GM21825 (cell line): ENCODE results near the gene OSBPL2.

ENCODE experiments used
- ATAC-seq: cut with Tn5 transposase; IDR thresholded peaks from one replicate; pipeline ENCODE4 v1.9.1; 2021; ENCODE audit warnings: mild to moderate bottlenecking, moderate library complexity; ENCODE audit not compliant: unreplicated experiment

Gene OSBPL2

DNA sequence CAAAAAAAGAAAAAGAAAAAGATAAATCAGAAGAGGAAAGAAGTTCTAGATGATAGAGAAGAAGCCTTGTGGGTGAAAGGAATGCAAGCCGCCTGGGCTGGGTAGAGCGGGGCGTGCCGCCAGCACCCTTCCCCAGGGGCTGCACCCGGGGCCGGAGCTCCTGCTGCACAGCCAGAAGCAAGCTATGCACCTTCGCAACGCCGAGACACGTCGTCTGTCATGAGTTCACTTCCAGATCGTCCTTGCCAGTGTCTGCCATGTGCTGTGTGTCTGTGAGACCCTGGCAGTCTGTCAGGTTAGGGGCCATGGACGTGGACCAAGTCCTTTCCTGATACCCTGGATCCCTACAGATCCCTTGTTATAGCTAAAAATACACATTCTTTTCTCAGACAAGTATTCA, 38.9 kb downstream of the OSBPL2 start:
- ATAC-seq, result no peak

DNA sequence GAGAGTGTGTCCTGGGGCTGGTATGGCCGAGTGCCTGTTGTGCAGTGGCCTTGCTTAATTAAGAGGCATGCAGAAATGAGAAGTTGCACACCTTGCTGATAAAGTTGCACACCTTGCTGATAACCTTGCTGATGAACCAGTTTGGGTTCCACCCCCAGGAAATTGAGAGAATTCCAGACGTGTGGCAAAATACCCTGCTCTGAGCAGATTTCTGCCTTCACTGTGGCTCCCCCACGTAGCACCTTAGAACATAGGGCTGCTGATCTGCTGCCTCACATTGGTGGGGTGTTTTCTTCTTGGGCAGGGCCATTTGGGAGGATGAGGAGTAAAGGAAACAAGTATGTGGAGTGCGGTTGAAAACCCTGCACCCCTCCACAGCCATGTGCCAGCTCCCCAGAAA, 42.0 kb downstream of the OSBPL2 start:
- ATAC-seq, result no peak

DNA sequence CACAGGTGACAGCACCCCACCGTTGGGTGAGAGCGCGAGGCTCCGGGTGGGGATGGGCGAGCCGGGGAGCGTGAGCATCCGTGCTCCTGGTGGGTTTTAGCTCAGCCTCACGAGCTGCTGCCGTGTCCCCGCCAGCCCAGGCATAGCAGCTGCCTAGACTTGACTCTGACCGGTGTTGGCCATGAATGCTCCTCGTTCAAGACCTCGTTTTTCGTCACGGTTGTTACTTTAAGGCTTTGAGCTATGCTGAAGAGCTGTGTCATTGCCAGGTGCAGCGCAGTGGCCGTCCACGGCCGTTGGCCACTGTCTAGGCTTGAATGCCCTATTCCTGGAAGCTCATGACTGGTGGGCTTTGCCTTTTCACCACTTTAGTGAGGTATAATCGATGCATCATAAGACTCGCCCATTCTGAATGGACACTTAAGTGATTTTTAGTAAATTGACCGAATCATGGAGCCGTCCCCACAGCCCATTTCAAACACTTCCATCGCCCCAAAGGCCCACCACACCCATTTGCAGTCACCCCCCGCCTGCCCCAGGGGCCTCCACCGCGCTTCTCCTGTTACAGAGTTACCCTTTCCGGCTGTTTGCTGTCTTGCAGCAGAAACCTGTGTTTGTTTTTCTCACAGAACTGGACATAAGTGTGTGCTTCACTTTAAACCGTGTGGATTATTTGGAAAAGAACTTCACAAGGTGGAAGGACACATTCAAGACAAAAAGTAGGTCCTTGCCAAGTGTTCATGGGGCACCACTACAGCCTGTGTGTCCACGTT, 43.0 kb downstream of the OSBPL2 start:
- no peak for ATAC-seq

DNA sequence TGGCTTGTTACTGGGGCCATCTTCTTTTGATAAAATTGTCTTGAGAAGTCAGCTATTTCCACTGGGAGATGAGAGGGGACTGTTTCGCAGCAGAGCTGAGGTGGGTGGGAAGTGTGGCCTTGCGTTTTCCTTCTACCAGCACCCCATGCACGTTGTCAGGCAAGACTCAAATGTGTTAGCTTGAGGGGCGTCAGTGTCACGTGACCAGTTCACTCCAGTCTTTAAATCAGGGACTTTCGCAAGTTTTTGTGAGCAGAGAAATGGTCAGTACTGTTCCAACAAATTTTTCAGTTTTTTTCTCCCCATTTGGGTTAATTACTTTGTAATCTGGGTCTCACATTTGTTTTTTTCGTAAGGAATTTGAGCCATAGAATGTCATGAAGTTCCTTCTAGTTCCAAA, 43.8 kb downstream of the OSBPL2 start:
- ATAC-seq, result no peak

DNA sequence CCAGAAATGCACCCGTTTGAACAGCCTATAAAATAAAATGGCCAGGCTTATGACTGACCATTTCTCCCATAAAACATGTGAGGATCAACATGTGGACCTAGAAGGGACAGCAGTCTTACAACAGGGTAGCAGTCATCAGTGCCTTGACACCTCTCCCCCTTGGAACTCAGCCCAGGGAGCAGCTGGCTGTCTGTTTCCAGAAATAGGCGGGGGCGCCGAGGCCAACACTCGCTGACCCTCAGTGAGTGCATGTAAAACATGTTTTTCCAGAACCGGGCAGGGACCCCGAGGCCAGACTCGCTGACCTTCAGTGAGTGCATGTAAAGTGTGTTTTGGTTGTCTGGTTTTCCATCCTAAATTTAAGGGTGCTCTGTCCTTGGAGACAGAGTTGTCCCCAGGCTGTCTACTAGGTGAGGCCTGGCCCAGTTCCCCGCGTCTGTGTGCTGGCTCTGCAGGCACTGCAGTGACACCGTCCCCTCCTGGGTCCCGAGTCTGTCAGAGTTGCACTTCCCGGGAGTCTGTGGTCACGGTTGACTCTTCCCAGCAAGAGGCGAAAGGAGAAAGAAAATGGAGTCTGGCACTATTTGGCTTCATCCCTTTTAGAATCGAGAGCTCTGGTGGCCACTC, 44.7 kb downstream of the OSBPL2 start:
- no peak for ATAC-seq

DNA sequence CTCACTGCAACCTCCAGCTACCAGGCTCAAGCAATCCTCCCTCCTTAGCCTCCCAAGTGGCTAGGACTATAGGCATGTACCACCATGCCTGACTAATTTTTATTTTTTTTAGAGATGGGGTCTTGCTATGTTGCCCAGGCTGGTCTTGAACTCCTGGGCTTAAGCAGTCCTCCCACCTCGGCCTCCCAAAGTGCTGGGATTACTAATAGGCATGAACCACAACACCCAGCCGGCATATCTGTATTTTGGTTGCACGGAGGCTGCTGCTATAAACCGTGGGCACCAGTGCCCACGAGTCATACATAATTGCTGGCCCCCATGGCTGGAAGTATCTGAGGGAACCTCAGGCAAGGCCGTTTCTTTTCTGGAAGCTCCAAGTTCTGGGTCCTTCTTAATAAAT, 46.1 kb downstream of the OSBPL2 start:
- no peak for ATAC-seq

DNA sequence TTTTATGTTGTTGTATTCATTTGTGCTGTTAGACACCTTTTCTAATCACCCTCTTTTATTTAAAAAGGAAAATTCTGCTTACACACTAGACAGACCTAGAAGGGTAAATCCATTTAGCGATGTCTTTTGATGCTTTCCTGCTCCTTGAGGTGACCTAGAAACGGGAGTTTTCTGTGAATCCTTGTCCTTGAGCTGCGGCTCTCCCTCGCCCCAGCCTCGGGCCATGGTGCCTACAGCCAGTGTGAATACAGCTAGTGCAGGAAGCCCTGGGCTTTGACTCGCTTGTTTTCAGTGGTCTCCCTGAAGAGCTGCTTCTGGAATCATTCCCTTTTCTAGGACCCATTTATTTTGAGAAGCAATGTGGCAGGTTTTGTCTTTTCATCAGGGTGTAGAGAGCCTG, 46.8 kb downstream of the OSBPL2 start:
- ATAC-seq, result no peak

DNA sequence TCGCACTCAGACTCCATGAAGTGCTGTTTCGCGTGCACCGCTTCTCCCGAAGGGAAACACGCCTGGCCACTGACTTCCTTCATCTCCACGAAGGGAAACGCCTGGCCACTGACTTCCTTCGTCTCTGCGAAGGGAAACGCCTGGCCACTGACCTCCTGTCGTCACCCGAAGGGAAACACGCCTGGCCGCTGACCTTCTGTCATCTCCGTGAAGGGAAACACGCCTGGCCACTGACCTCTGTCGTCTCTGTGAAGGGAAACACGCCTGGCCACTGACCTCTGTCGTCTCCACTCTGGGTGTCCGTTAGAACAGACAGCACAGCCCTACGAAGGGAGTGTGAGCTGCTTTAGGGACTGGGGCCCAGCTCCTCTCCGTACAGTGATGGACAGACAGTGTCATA, 47.4 kb downstream of the OSBPL2 start:
- ATAC-seq, result no peak

DNA sequence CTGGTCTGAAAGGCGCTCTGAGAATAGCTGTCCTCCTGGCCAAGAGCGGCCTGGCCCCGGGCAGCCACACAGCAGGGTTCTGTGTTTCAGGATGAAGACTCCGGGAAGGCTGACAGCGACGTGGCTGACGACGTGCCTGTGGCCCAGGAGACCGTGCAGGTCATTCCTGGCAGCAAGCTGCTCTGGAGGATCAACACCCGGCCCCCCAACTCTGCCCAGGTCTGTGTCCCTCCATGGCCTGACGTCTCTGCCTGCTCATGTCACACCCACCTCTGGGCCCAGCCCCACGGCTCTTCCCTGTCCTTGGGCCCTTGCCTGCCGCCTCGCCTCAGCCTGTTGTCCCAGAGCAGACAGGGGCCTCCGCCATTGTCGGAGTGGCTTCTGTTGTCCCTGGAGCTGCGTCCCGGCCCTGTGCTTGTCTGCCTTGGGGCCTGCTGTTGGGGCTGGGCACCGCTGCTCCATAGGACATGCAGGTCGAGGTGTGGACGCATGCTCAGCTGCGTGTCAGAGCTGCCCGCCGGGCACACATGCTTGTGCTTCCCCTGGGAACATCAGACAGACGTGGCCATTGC, 48.3 kb downstream of the OSBPL2 start:
- no peak for ATAC-seq

DNA sequence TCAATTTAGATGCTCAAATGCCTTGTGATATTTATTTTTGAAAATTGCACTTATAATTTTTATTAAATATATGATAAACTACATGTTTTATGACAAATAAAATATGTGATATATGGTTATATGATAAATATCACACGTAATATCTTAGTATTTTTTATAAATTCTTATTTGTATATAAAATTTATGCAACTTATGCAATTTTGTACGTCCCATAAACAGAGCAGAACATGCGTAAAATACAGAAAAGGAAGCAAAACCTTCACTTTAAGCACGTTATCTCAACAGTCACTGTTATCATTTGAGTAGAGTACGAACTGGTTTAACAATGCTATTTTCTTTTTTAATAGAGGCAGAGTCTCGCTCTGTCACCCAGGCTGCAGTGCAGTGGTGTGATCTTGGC, 48.8 kb downstream of the OSBPL2 start:
- ATAC-seq, result no peak

DNA sequence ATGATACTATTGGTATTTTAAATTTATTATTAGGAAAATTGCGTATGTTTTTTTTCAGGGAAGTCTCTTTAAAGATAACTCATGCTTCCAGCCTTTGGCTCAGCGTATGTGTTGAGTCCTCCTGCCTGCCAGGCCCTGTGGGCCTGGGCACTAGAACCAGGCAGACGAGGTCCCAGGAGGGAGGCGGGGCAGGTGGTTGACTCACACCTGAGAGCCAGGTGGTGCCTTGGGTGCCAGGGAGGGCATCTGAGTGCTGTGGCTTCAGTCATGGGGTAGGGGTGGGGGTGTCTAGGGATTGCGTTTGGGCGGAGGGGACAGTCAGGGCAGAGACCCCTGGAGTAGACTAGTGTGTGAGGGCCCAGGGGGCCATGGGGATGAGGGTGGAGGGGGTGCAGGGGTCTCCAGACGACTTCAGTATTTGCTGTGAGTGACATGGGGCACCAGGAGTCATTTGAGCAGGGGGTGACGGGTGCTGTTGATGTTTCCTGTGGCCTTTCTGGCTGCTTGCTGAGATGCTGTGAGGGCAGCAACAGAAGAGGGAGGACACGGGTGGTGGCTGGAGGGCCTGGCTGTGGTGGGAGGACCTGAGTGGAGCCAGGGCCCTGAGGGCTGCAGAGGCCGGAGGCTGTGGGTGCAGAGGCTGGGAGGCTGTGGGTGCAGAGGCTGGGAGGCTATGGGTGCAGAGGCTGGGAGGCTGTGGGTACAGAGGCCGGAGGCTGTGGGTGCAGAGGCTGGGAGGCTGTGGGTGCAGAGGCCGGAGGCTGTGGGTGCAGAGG, 49.6 kb downstream of the OSBPL2 start:
- no peak for ATAC-seq

DNA sequence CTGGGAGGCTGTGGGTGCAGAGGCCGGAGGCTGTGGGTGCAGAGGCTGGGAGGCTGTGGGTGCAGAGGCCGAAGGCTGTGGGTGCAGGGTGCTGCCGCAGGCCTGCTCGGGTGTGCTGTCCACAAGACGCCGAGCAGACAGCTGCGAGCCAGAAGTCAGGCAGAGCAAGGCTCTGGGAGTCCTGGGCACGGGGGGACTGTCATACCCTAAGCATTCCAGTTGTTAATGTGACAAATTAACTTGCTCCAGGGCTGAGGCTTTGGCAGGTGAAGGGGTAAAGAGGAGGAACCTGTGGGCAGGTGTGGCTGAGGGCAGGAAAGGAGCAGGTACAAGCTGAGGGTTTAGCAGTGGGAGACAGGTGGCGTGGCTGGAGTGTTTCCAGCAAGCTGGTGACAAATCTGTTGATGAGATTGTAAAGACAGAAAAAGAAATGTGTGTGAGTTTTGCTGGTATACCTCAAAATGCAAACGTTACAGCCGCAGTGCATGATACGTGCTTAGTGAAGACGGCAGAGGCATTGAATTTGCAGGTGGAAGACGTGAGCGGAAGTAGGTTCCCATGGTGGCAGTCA, 50.3 kb downstream of the OSBPL2 start:
- no peak for ATAC-seq

DNA sequence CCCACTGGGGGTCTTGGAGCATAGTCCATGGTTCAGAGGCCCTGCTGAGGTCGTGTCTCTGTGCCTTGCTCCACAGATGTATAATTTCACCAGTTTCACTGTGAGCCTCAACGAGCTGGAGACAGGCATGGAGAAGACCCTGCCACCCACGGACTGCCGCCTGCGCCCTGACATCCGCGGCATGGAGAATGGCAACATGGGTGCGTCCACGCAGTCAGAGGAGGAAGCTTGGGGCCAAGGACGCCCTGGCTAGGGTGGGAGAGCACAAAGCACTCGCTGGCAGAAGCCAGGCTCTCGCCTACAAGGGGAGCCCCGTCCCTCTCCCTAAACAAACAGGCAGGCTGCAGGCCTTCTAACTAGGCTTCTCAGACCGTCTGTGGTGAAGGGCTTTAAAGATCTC, 50.8 kb downstream of the OSBPL2 start:
- no peak for ATAC-seq

DNA sequence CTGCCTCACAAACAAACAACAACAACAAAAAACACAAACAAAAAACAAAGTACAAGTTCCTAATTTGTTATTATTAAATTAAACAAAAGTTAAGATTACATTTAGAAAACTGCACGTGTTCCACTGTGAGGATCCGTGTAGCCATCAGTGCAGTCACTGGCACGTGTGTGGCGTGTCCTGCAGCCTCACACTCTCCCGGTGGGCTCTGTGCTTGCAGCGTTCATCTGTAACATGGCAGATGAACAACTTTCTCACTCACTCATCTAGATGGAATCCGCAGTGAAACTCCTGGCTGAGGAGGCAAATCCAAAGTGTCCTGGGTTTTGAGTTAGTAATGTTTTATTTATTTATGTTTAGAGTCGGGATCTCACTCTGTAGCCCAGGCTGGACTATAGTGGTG, 51.6 kb downstream of the OSBPL2 start:
- no peak for ATAC-seq

DNA sequence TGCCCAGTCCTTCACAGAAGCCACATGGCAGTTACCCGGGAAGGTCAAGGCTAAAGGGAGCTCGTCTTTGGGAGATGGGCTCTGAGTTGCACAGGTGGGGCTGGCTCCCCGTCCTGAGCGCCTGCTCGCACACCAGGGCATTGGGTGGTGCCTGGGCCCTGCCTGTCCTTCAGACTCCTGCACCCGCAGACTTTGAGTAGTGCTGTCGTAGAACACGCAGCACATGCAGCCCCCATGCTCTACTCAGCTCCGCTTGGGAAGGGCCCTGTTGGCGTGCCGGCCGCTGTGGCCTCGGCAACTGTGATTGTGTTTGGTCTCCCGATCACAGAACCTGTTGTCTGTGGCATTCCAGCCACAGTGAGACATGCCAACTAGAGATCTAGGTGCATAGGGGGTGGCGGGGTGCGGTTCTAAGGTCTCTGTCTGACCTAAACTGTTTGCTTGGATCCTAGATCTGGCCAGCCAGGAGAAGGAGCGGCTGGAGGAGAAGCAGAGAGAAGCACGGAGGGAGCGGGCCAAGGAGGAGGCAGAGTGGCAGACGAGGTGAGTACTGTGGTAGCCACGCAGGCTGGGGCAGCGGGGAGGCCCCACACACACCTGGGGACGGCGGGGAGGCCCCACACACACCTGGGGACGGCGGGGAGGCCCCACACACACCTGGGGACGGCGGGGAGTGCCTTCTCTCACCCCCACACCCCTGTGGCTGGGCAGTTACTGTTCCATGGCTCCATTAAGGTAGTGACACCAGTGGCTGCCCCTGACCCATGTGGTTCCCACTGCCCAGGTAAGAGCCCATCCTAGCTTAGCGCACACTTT, 53.1 kb downstream of the OSBPL2 start:
- ATAC-seq, result no peak

DNA sequence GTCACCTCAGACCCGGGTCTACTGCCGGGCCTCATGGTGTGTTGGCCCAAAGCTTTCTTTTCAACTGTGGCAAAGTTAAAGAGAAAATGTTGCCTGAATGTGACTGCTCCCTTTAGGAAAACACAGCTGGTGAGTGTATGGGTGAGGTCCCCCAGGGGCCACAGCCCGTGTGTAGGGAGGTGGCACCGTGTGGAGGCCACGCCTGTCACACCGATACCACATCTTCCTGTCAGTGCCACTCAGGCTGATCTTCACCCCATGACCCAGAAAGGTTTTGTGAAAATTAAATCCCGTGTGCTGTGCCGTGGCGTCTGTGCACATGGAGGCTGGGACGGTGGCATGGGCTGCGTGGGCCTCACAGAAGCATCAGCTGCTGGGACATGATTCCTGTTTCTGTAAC, 53.8 kb downstream of the OSBPL2 start:
- ATAC-seq, result no peak

DNA sequence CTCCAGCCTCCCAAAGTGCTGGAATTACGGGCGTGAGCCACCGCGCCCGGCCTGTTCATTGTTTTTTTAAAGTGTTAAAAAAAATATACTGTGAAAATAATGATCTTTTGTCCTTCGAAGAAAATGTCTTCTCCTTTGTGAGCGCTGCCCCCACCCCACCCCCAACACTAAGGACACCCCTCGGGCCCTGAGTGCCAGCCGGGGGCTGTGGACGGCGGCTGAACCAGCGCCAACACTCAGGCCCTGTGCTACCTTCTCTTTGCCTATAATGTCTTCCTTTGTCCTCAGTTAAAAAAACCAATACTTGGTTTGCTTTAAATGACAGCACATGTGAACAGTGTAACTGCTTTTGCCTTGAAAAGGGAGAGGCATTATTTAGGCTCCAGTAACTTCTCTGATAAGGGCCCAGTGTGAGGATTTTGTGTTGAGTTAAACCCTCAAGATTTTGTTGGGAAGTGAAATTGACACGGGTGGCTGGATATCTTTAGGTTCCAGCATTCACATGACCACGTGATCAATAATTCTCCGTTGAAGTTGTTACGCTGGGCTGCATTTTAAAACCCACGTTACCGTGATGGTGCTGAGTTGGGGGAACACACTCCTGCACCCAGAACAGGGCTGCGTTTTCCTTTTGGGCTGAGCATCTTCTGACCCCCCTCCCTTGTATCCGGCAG, 54.9 kb downstream of the OSBPL2 start:
- no peak for ATAC-seq

DNA sequence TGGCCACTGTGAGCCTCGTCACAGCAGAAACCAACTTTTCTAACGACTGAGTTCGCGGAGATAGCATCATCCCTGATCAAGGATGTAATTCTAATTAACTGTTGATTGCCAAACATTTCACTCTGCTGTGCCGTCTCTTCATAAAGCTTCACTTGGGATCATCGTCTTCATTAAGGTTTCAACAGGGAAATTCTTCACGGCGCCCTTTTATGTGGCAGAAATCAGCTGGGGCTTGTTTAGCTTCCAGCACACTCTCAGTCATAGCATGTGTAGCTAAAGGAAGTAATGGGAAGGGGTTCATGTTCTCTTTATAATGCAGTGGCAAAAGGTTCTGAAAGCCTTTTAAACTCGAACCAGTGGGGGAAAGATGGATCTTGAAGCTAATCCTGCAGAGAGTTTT, 55.6 kb downstream of the OSBPL2 start:
- no peak for ATAC-seq

DNA sequence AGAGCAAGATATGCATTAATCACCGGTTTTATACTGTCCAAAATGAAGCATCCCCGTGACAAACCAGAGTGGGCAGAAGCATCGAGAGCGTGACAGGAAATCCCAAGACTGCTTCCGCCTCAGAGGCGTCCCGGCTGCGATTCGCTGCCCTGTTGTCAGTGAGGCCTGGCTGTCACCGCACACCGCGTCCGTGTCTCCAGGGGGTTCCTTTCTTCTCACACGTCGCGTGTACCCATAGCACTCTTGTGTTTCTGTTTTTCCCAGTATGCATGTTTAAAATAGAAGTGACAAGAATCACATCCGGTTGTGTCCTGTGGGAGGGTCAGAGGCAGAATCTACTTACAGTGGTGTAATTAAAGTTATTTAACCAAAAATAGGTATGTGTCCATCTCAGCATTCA, 56.2 kb downstream of the OSBPL2 start:
- ATAC-seq, result no peak
